CD4-positive, alpha-beta T cell (primary cell): ENCODE results near the gene ZEB2. TPM values are rescaled to one million over a fixed set of nuclear protein-coding genes. Genes with fewer than 3 reads are reported as not detected.

ENCODE experiments used
- ATAC-seq: fragments of 200-7000 bp; cut with Tn5 transposase; one replicate; pipeline ENCODE4 v1.10.0; 2022; ENCODE audit warnings: mild to moderate bottlenecking; ENCODE audit not compliant: poor library complexity
- CTCF ChIA-PET: fragments of 350-600 bp; sonication (Branson Sonifier 250); formaldehyde crosslinking; loops from one replicate; lab custom pipeline; 2021; ENCODE audit warnings: antibody characterized with exemption, inconsistent platforms; lab: Charles Lee
- POLR2A ChIA-PET: fragments of 350-600 bp; sonication (Branson Sonifier 250); formaldehyde crosslinking; loops from one replicate; lab custom pipeline; 2021; ENCODE audit warnings: antibody characterized with exemption, inconsistent platforms; lab: Charles Lee
- DNase-seq, 14 experiments: peaks; one replicate each; pipeline ENCODE4 v3.0.0-alpha.2; 2013 to 2020; ENCODE audit warnings: mixed read lengths in 2 of 14
- H3K27ac ChIP-seq, 2 donors: one replicate each; pipeline versions ENCODE4 v1.5.1 to v1.7.0; 2013; ENCODE audit warnings: low read length in 2 of 2, low read depth in 1 of 2, mild to moderate bottlenecking in 1 of 2
- H3K27me3 ChIP-seq, 2 experiments: 1 replicate in 1 of 2; 2 replicates in 1 of 2; pipeline versions ENCODE4 v1.6.1 to v1.7.0; 2013; ENCODE audit warnings: low read length in 2 of 2, control low read depth in 1 of 2, mild to moderate bottlenecking in 1 of 2, moderate library complexity in 1 of 2; ENCODE audit not compliant: insufficient read depth in 2 of 2, control insufficient read depth in 1 of 2
- H3K36me3 ChIP-seq: one replicate; pipeline ENCODE4 v1.6.1; 2013; ENCODE audit warnings: low read length, control low read depth; ENCODE audit not compliant: insufficient read depth
- H3K4me1 ChIP-seq: one replicate; pipeline ENCODE4 v1.6.1; 2013; ENCODE audit warnings: low read length, control low read depth; ENCODE audit not compliant: insufficient read depth
- H3K4me3 ChIP-seq: one replicate; pipeline ENCODE4 v1.5.1; 2013; ENCODE audit warnings: mild to moderate bottlenecking, low read length, moderate library complexity
- H3K9me3 ChIP-seq, 2 experiments: 1 replicate in 1 of 2; 2 replicates in 1 of 2; pipeline versions ENCODE4 v1.6.1 to v1.7.0; 2013; ENCODE audit warnings: low read length in 2 of 2, mild to moderate bottlenecking in 2 of 2, control low read depth in 1 of 2, moderate library complexity in 1 of 2; ENCODE audit not compliant: control insufficient read depth in 1 of 2, insufficient read depth in 1 of 2
- H3K27ac Mint-ChIP-seq: one replicate; pipeline ENCODE4 v1.8.0; 2020; ENCODE audit warnings: mixed read lengths
- H3K27me3 Mint-ChIP-seq: one replicate; pipeline ENCODE4 v1.8.0; 2021; ENCODE audit warnings: mixed read lengths
- H3K36me3 Mint-ChIP-seq: one replicate; pipeline ENCODE4 v1.8.0; 2021; ENCODE audit warnings: low read depth, mixed read lengths
- H3K4me1 Mint-ChIP-seq: one replicate; pipeline ENCODE4 v1.8.0; 2021; ENCODE audit warnings: low read depth, mixed read lengths
- H3K4me3 Mint-ChIP-seq: one replicate; pipeline ENCODE4 v1.8.0; 2020; ENCODE audit warnings: mild to moderate bottlenecking, mixed read lengths
- H3K9me3 Mint-ChIP-seq: one replicate; pipeline ENCODE4 v1.8.0; 2020; ENCODE audit warnings: mixed read lengths
- CTCF ChIP-seq: fragments of 200-600 bp; IDR thresholded peaks from one replicate; pipeline ENCODE4 v1.8.0; 2022; ENCODE audit warnings: antibody characterized with exemption, mild to moderate bottlenecking
- intact Hi-C, 2 experiments: fragments of 100-400 bp; cut with DNase I in 1 of 2; cut with micrococcal nuclease in 1 of 2; formaldehyde crosslinking; loops; one replicate each; pipeline versions ENCODE4 v1.15.1 to v1.9.0; 2023 to 2025; cut with DNase I, micrococcal nuclease
- total RNA-seq, 174 experiments: library from RNA in 2 of 174; stranded (reverse) in 2 of 174; gene quantifications; one replicate each; pipeline ENCODE4 v1.2.3 and lab custom pipeline; 2021 to 2026

Gene ZEB2
- total RNA-seq, 2 experiments from 2014 or later: 12.3 to 13.4 TPM

- Histone ChIP-seq H3K4me3 (no peak overlapping the region), H3K27me3 (peaks cover 54 to 69% of the 10 kb centered on the region in 2 experiments), H3K4me1 (peaks cover 44% of the 10 kb centered on the region), H3K36me3 (no peaks in the 10 kb centered on the region), H3K9me3 (no peaks in the 10 kb centered on the region), H3K27ac (no peak overlapping the region)
- ChIA-PET CTCF (interaction anchor here (0.7 kb wide), 1 partner anchor 178 kb away, joined by 3 read pairs; no protein-coding TSS in a partner anchor), POLR2A (no interaction called here)
- no peak for DNase-seq
- peaks cover 33% of the 10 kb centered on the region for H3K27me3 Mint-ChIP-seq
- TF ChIP-seq CTCF: no peak
- H3K36me3 Mint-ChIP-seq: peaks cover 5% of the 10 kb centered on the region
- intact Hi-C loops: no loop called here
- H3K4me1 Mint-ChIP-seq: peaks cover 22% of the 10 kb centered on the region
- H3K27ac Mint-ChIP-seq: no peak overlapping the region
- no peak for ATAC-seq
- no peaks in the 10 kb centered on the region for H3K9me3 Mint-ChIP-seq
- no peak overlapping the region for H3K4me3 Mint-ChIP-seq
Measured at GRCh38 chr2:144520756-144521487, 1.0 kb upstream of the ZEB2 start.

- POLR2A ChIA-PET: interaction anchor here (0.7 kb wide), 1 partner anchor 82 kb away, joined by 3 read pairs; no protein-coding TSS in a partner anchor
- intact Hi-C loops: loop anchor here (10.0 kb wide), 2 partner anchors 185 to 335 kb away; a partner anchor contains a TSS
- Histone ChIP-seq H3K4me1 (peaks cover 50% of the 10 kb centered on the region), H3K27ac (peak overlapping the region in 1 of 2 donors; percentile 2), H3K27me3 (peaks cover 62 to 79% of the 10 kb centered on the region in 2 experiments), H3K9me3 (no peaks in the 10 kb centered on the region), H3K36me3 (no peaks in the 10 kb centered on the region), H3K4me3 (peak overlapping the region; percentile 68)
- DNase-seq (no peak), ATAC-seq (no peak)
- H3K4me1 Mint-ChIP-seq: peaks cover 24% of the 10 kb centered on the region
- TF ChIP-seq CTCF: no peak
- H3K4me3 Mint-ChIP-seq: no peak overlapping the region
- H3K36me3 Mint-ChIP-seq: peaks cover 5% of the 10 kb centered on the region
- H3K27ac Mint-ChIP-seq: no peak overlapping the region
- CTCF ChIA-PET: no interaction called here
- H3K27me3 Mint-ChIP-seq: peaks cover 32% of the 10 kb centered on the region
- H3K9me3 Mint-ChIP-seq: no peaks in the 10 kb centered on the region
Measured at GRCh38 chr2:144519597-144519933, 354 bp downstream of the ZEB2 start.

GRCh38 chr2:144518748-144519596 lies 947 bp downstream of the ZEB2 start:
- H3K9me3 ChIP-seq: no peaks in the 10 kb centered on the region
- POLR2A ChIA-PET: interaction anchor here (0.7 to 1.1 kb wide), 2 partner anchors 22 to 81 kb away, joined by 3 to 5 read pairs; no protein-coding TSS in a partner anchor
- peak overlapping the region; percentile 68 for H3K4me3 ChIP-seq
- Mint-ChIP-seq H3K27me3 (peaks cover 36% of the 10 kb centered on the region), H3K36me3 (peaks cover 5% of the 10 kb centered on the region), H3K9me3 (no peaks in the 10 kb centered on the region), H3K4me1 (peaks cover 23% of the 10 kb centered on the region), H3K27ac (no peak overlapping the region), H3K4me3 (no peak overlapping the region)
- CTCF ChIA-PET: no interaction called here
- H3K27ac ChIP-seq: peak overlapping the region in 1 of 2 donors; percentile 35
- intact Hi-C loops: loop anchor here (10.0 kb wide), 2 partner anchors 184 to 334 kb away; a partner anchor contains a TSS
- H3K4me1 ChIP-seq: peaks cover 49% of the 10 kb centered on the region
- H3K27me3 ChIP-seq: peaks cover 62 to 79% of the 10 kb centered on the region in 2 experiments
- ATAC-seq: no peak
- no peak for TF ChIP-seq CTCF
- DNase-seq: peak in 1 of 14 experiments; percentile 31
- H3K36me3 ChIP-seq: no peaks in the 10 kb centered on the region
